Bronchial epithelial cell (primary cell): Measurements from ENCODE around the gene TLCD4. TPM values are rescaled to one million over a fixed set of nuclear protein-coding genes. Genes with fewer than 3 reads are reported as not detected.
"Not testable (repeated sequence)": the region's sequence is repeated elsewhere in the genome, so short reads cannot be mapped to it uniquely, and the experiment has no call there.

Experiments
- DNase-seq: peaks from one replicate; pipeline ENCODE4 v3.0.0-alpha.2; 2010; ENCODE audit warnings: low read depth
- FAIRE-seq: peaks from 2 replicates; lab custom pipeline; 2011; peaks lifted over from hg19 to GRCh38; lab: Jason Lieb, UNC
- H3K27me3 ChIP-seq: 2 replicates; pipeline ENCODE4 v1.5.1; 2011; ENCODE audit warnings: low read length; ENCODE audit not compliant: control insufficient read depth, insufficient read depth
- H3K36me3 ChIP-seq: 2 replicates; pipeline ENCODE4 v1.5.1; 2011; ENCODE audit warnings: low read length; ENCODE audit not compliant: control insufficient read depth, insufficient read depth
- H3K4me3 ChIP-seq: 2 replicates; pipeline ENCODE4 v1.5.1; 2011; ENCODE audit warnings: mild to moderate bottlenecking, low read depth, low read length, control low read depth
- total RNA-seq: library from RNA; depleted of rRNA; stranded (reverse); fragments of >200 nt; gene quantifications from 2 replicates; pipeline ENCODE4 v1.2.1, GENCODE V29; 2014
- TF ChIP-seq, protein P1 (sequence below): IDR thresholded peaks from 2 replicates; pipeline ENCODE4 v1.5.1; 2011; ENCODE audit warnings: mild to moderate bottlenecking, moderate library complexity, low read length, control low read depth, inconsistent platforms; ENCODE audit not compliant: insufficient read depth, severe bottlenecking

The TLCD4 gene
- total RNA-seq, 1 donor from 2014 or later: 0.53 TPM

DNA sequence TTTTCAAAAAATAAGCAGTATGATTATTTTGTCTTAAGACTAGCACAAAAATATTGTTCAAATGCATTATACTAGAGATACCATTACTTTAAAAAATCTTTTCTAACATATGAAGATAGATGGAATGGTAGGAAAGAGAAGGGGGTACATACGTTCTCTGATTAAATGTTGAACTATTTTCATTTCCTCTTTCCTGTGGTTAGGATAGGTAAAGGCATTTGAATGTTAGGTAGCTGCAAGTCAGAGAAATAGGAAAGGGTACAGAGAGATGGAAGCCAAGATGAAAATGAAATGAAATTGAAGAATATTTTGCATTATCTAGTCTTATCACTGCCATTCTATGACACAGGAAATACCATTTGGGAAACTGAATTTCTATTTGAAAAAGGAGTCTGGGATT lies 28.3 kb downstream of the TLCD4 start:
- H3K27me3 ChIP-seq: no peaks in the 10 kb centered on the region
- TF ChIP-seq, protein P1, sequence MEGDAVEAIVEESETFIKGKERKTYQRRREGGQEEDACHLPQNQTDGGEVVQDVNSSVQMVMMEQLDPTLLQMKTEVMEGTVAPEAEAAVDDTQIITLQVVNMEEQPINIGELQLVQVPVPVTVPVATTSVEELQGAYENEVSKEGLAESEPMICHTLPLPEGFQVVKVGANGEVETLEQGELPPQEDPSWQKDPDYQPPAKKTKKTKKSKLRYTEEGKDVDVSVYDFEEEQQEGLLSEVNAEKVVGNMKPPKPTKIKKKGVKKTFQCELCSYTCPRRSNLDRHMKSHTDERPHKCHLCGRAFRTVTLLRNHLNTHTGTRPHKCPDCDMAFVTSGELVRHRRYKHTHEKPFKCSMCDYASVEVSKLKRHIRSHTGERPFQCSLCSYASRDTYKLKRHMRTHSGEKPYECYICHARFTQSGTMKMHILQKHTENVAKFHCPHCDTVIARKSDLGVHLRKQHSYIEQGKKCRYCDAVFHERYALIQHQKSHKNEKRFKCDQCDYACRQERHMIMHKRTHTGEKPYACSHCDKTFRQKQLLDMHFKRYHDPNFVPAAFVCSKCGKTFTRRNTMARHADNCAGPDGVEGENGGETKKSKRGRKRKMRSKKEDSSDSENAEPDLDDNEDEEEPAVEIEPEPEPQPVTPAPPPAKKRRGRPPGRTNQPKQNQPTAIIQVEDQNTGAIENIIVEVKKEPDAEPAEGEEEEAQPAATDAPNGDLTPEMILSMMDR: no peak
- no peak overlapping the region for H3K4me3 ChIP-seq
- no peaks in the 10 kb centered on the region for H3K36me3 ChIP-seq
- no peak for FAIRE-seq
- no peak for DNase-seq

DNA sequence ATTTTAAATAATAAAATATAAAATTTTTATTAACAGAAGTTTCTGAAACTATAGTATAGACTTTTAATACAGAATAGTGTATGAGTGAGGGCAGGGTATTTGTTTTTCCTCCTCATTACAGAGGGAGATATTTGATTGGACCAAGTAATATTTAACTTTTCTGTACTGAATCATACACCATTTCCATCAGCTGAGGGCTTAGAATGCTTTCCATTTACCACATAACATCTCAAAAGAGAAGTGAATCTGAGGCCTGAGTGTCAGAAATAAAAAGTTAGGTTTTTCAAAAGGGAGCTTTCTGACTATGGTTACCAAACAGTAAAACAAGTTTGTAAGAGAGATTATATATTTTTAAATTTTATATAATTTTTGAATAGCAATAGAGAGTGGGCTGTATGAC lies 29.5 kb downstream of the TLCD4 start:
- H3K36me3 ChIP-seq: no peaks in the 10 kb centered on the region
- H3K27me3 ChIP-seq: no peaks in the 10 kb centered on the region
- FAIRE-seq: no peak
- TF ChIP-seq, protein P1: no peak
- no peak overlapping the region for H3K4me3 ChIP-seq
- no peak for DNase-seq

DNA sequence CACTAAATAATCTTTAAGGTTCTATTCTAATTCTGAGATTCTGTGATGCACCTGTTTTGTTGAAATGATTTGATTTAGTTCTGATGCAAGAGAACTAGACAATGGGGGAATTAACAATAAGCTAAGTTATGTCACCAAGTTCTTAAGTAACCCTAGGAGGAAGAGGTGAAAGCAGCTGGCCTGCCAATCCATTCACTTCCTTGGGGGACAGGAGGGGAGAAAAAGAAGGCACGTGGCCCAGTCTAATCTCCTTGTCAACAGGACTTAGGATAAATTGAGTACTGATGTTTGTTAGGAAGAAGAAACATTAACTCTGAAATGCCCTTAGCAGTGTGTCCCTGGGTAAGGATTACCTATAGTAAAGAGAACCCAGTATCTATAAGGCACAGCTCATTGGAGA lies 36.9 kb downstream of the TLCD4 start:
- no peak for FAIRE-seq
- DNase-seq: no peak
- Histone ChIP-seq H3K36me3 (no peaks in the 10 kb centered on the region), H3K27me3 (no peaks in the 10 kb centered on the region), H3K4me3 (no peak overlapping the region)
- TF ChIP-seq, protein P1: no peak

DNA sequence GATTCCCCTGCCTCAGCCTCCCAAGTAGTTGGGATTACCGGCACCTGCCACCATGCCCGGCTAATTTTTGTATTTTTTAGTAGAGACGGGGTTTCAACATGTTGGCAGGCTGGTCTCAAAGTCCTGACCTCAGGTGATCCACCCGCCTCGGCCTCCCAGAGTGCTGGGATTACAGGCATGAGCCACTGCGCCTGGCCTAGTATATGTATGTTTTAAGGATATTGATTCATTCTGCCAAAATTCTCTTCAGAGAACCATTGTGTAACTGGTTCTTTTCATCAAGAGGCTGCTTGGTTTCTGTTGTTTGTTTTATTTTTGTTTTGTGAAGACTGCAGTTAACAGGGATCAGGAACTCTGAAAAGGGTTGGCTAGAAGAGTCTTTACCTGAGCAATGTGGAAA lies 48.4 kb downstream of the TLCD4 start:
- not testable (repeated sequence) for FAIRE-seq, H3K4me3 ChIP-seq, H3K36me3 ChIP-seq, H3K27me3 ChIP-seq, DNase-seq

Other genes with a start within 250 kb of the TLCD4 start
- gene CNN3, start 190.2 kb upstream of the TLCD4 start, total RNA-seq: 33.4 and 55.4 TPM in 2 replicates
- 0.53 and 1.3 TPM in 2 replicates for gene ALG14, start 44.4 kb upstream of the TLCD4 start, total RNA-seq
- 8.4 and 13.2 TPM in 2 replicates for gene RWDD3, start 116.9 kb downstream of the TLCD4 start, total RNA-seq